Mucosa of stomach (tissue), 1 donor: ENCODE data around the gene NRDC.
"Not testable (repeated sequence)": the region's sequence is repeated elsewhere in the genome, so short reads cannot be mapped to it uniquely, and the experiment has no call there.

Experiments used
- H3K27me3 ChIP-seq: one replicate; pipeline ENCODE4 v1.7.0; 2013; ENCODE audit warnings: mild to moderate bottlenecking, low read length; ENCODE audit not compliant: control insufficient read depth, insufficient read depth
- H3K36me3 ChIP-seq: one replicate; pipeline ENCODE4 v1.7.0; 2013; ENCODE audit warnings: low read length; ENCODE audit not compliant: control insufficient read depth, insufficient read depth
- H3K4me1 ChIP-seq: one replicate; pipeline ENCODE4 v1.7.0; 2013; ENCODE audit warnings: mild to moderate bottlenecking, low read length; ENCODE audit not compliant: control insufficient read depth, insufficient read depth
- H3K4me3 ChIP-seq: one replicate; pipeline ENCODE4 v1.7.0; 2013; ENCODE audit warnings: low read length
- H3K9ac ChIP-seq: one replicate; pipeline ENCODE4 v1.7.0; 2013; ENCODE audit warnings: mild to moderate bottlenecking, low read length, moderate library complexity
- H3K9me3 ChIP-seq: one replicate; pipeline ENCODE4 v1.7.0; 2013; ENCODE audit warnings: mild to moderate bottlenecking, low read length, moderate library complexity; ENCODE audit not compliant: control insufficient read depth
- donor health status: Pancreatic carcinoma.

The NRDC gene

GRCh38 chr1:51875291-51875772 is 3.2 kb downstream of the NRDC start:
- Histone ChIP-seq H3K9me3 (no peaks in the 10 kb centered on the region), H3K4me1 (peaks cover 11% of the 10 kb centered on the region), H3K36me3 (no peaks in the 10 kb centered on the region), H3K4me3 (no peak overlapping the region), H3K9ac (no peak overlapping the region), H3K27me3 (no peaks in the 10 kb centered on the region)

GRCh38 chr1:51873270-51873669 is 5.3 kb downstream of the NRDC start:
- not testable (repeated sequence) for H3K9ac ChIP-seq, H3K4me3 ChIP-seq, H3K27me3 ChIP-seq, H3K9me3 ChIP-seq, H3K36me3 ChIP-seq, H3K4me1 ChIP-seq

GRCh38 chr1:51871351-51871975 is 7.1 kb downstream of the NRDC start:
- Histone ChIP-seq H3K4me3 (no peak overlapping the region), H3K9ac (no peak overlapping the region), H3K36me3 (no peaks in the 10 kb centered on the region), H3K27me3 (no peaks in the 10 kb centered on the region), H3K9me3 (no peaks in the 10 kb centered on the region), H3K4me1 (no peaks in the 10 kb centered on the region)

DNA sequence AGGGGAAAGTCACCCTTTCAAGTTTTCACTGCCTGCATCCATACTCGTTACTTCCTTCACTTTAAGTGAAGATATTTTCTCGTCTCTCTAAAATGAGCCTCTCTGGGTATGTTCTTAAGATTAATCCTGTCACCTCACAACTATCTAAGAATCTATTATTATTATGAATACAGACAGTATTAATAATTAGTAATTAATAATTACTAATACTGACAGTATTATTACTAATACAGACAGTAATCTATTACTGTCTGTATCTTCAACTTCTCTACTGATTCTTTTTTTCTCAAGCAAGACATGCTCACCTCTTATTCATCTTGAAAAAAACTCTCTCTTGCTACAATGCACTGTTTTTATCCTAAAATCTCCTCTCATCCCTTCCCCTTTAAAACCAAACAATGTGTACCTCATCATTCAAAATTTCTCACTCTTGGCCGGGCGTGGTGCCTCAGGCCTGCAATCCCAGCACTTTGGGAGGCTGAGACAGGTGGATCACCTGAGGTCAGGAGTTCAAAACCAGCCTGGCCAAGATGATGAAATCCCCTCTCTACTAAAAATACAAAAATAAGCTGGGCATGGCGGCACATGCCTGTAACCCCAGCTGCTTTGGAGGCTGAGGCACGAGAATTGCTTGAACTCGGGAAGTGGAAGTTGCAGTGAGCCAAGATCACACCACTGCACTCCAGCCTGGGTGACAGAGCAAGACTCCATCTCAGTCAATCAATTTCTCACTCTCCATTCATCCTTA is 7.8 kb downstream of the NRDC start:
- Histone ChIP-seq H3K4me3 (no peak overlapping the region), H3K27me3 (no peaks in the 10 kb centered on the region), H3K36me3 (no peaks in the 10 kb centered on the region), H3K9ac (no peak overlapping the region), H3K4me1 (no peaks in the 10 kb centered on the region), H3K9me3 (no peaks in the 10 kb centered on the region)

GRCh38 chr1:51867479-51868232 is 10.9 kb downstream of the NRDC start:
- no peaks in the 10 kb centered on the region for H3K9me3 ChIP-seq
- no peak overlapping the region for H3K9ac ChIP-seq
- no peaks in the 10 kb centered on the region for H3K36me3 ChIP-seq
- no peaks in the 10 kb centered on the region for H3K4me1 ChIP-seq
- H3K4me3 ChIP-seq: no peak overlapping the region
- H3K27me3 ChIP-seq: no peaks in the 10 kb centered on the region

DNA sequence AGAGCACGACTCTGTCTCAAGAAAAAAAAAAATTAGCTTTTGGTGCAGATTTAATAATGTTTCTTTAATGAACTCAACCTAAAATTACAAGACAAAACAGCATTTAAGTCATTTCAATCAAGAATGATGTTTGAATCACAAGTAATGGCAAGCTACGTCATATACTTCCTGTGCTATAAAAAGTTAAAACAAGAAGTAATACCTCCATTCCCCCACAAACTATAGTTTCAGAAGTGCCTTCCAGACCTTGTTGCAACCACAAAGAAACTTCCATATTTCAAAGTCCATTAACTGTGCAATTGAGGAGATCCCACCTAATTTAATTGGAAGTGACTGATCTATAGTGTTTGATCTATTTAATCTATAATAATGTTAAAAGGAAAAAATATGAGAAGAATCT is 15.1 kb downstream of the NRDC start:
- Histone ChIP-seq H3K4me3 (no peak overlapping the region), H3K27me3 (no peaks in the 10 kb centered on the region), H3K9ac (no peak overlapping the region), H3K36me3 (no peaks in the 10 kb centered on the region), H3K4me1 (no peaks in the 10 kb centered on the region), H3K9me3 (no peaks in the 10 kb centered on the region)

DNA sequence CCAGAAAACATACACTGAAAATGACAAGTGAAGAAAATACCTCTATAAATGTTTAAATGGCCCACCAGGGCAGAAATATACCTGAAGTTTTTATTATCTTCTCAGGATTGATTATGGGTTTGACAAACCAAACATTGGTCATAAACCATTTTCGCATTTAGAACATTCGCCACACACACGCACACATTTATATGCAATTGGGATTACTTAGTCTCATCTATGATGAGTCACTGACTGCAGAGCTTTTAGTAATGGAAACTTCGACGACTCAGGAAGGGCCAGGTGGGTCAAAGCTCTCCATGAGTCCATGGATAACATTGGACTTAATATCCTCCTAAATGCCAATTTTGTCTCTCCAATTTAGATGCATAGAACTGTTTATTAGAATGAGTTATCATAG is 16.9 kb downstream of the NRDC start:
- no peaks in the 10 kb centered on the region for H3K36me3 ChIP-seq
- H3K9ac ChIP-seq: no peak overlapping the region
- no peaks in the 10 kb centered on the region for H3K9me3 ChIP-seq
- no peaks in the 10 kb centered on the region for H3K27me3 ChIP-seq
- no peaks in the 10 kb centered on the region for H3K4me1 ChIP-seq
- no peak overlapping the region for H3K4me3 ChIP-seq

DNA sequence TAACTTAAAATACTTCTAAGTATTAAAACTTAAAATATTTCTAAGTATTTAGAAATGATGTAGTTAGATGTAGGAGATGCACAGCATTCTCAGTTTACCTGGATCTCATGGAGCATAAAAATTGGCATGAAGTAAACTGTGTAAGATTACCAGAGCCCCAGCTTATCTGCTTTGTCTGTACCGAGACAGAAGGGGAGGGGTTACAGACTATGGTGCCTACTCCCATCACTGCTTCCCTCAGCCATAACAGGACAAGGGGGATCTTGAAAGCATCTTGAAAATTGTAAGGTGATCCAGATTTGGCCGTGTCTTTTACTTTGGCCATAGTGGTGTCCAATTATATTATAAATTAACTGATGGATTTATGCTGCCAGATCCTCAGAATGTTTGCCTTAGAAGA is 18.8 kb downstream of the NRDC start:
- Histone ChIP-seq H3K9me3 (no peaks in the 10 kb centered on the region), H3K4me3 (no peak overlapping the region), H3K36me3 (no peaks in the 10 kb centered on the region), H3K9ac (no peak overlapping the region), H3K4me1 (no peaks in the 10 kb centered on the region), H3K27me3 (no peaks in the 10 kb centered on the region)

DNA sequence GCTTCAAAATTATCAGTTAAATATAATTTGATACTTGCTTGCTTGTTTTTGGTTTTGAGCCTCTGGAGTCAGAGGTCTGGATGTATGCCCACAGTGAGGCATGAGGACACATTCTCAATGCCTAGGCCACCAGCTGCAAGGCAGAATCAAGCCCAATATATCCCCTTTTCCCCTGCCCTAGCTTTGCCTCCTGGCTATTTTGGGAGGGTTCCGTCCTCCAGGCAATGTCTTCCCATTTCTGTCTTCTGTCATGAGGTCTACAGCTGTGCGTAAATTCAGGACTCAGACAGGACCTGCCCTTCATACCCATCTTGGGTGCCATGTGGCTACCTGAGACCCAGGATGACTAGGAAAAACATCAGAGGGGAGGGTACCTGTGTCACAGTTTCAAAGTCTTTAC is 19.2 kb downstream of the NRDC start:
- Histone ChIP-seq H3K4me3 (no peak overlapping the region), H3K9ac (no peak overlapping the region), H3K27me3 (no peaks in the 10 kb centered on the region), H3K9me3 (no peaks in the 10 kb centered on the region), H3K36me3 (no peaks in the 10 kb centered on the region), H3K4me1 (no peaks in the 10 kb centered on the region)

- Histone ChIP-seq H3K9ac (no peak overlapping the region), H3K4me3 (no peak overlapping the region), H3K27me3 (no peaks in the 10 kb centered on the region), H3K36me3 (no peaks in the 10 kb centered on the region), H3K4me1 (no peaks in the 10 kb centered on the region), H3K9me3 (no peaks in the 10 kb centered on the region)
Observed at GRCh38 chr1:51858892-51859291, 19.6 kb downstream of the NRDC start.

DNA sequence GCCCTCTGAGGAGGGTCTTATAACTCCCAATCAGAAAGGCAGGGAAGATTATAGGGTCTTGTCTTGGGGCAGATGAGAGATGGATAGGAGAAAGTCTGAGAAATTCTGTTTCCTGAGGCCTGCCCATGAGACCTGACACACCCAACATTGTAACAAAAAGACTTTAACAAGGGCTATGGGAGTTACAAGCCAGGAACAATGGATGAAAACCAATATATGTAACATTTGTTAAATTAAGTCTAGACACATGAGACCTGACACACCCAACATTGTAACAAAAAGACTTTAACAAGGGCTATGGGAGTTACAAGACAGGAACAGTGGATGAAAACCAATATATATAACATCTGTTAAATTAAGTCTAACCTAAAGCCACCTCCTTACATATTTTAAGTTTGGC is 21.8 kb downstream of the NRDC start:
- Histone ChIP-seq H3K9me3 (no peaks in the 10 kb centered on the region), H3K27me3 (no peaks in the 10 kb centered on the region), H3K9ac (no peak overlapping the region), H3K4me1 (no peaks in the 10 kb centered on the region), H3K36me3 (no peaks in the 10 kb centered on the region), H3K4me3 (no peak overlapping the region)

GRCh38 chr1:51855624-51856023 is 22.9 kb downstream of the NRDC start:
- no peaks in the 10 kb centered on the region for H3K9me3 ChIP-seq
- H3K4me1 ChIP-seq: peaks cover 7% of the 10 kb centered on the region
- no peaks in the 10 kb centered on the region for H3K36me3 ChIP-seq

More at GRCh38 chr1:51855624-51856023, 22.9 kb downstream of the NRDC start:
- Histone ChIP-seq H3K27me3 (no peaks in the 10 kb centered on the region), H3K9ac (no peak overlapping the region), H3K4me3 (no peak overlapping the region)
